PC-3 (cell line): ENCODE results near the gene VPS18. TPM values are rescaled to one million over a fixed set of nuclear protein-coding genes. Genes with fewer than 3 reads are reported as not detected.

Source experiments
- ATAC-seq: fragments of 200-7000 bp; cut with Tn5 transposase; 2 replicates; pipeline ENCODE4 v1.9.1; 2020; ENCODE audit warnings: mild to moderate bottlenecking, moderate library complexity
- BruUV-seq: library from RNA; stranded (reverse); fragments of 400-500 nt; replicated peaks from 2 replicates; lab custom pipeline; 2021; lab: Mats Ljungman, UMichigan
- CTCF ChIA-PET: fragments of 300-600 bp; sonication (Branson Sonifier 250); formaldehyde crosslinking; loops from one replicate; lab custom pipeline; 2022; ENCODE audit warnings: antibody characterized with exemption; lab: Charles Lee
- POLR2A ChIA-PET: fragments of 300-600 bp; sonication (Branson Sonifier 250); formaldehyde crosslinking; loops from one replicate; lab custom pipeline; 2022; ENCODE audit warnings: antibody characterized with exemption; ENCODE audit not compliant: unreplicated experiment; lab: Charles Lee
- DNase-seq: peaks from one replicate; pipeline ENCODE4 v3.0.0-alpha.2; 2015
- H2AFZ ChIP-seq: fragments of 300-600 bp; sonication (generic); 2 replicates; pipeline ENCODE4 v1.6.0; 2016; ENCODE audit warnings: antibody characterized with exemption, low read length
- H3F3A ChIP-seq: fragments of 300-600 bp; sonication (generic); one replicate; pipeline ENCODE4 v1.6.0; 2017; ENCODE audit warnings: antibody characterized with exemption, low read length, control low read depth, mild to moderate bottlenecking; ENCODE audit not compliant: unreplicated experiment
- H3K27ac ChIP-seq: fragments of 300-600 bp; sonication (generic); 2 replicates; pipeline ENCODE4 v1.5.1; 2016; ENCODE audit warnings: mild to moderate bottlenecking, low read length
- H3K27me3 ChIP-seq: fragments of 300-600 bp; sonication (generic); 2 replicates; pipeline ENCODE4 v1.6.1; 2016; ENCODE audit warnings: low read length, mixed read lengths
- H3K36me3 ChIP-seq: fragments of 300-600 bp; sonication (generic); 2 replicates; pipeline ENCODE4 v1.6.1; 2016; ENCODE audit warnings: low read depth, mixed run types, low read length, mixed read lengths
- H3K4me1 ChIP-seq: fragments of 300-600 bp; sonication (generic); 2 replicates; pipeline ENCODE4 v1.5.1; 2016; ENCODE audit warnings: low read length; ENCODE audit not compliant: insufficient read depth
- H3K4me2 ChIP-seq: fragments of 300-600 bp; sonication (generic); 2 replicates; pipeline ENCODE4 v1.6.0; 2016; ENCODE audit warnings: low read length
- H3K4me3 ChIP-seq: fragments of 300-600 bp; sonication (generic); 2 replicates; pipeline ENCODE4 v1.5.1; 2016; ENCODE audit warnings: mild to moderate bottlenecking, low read length, mixed read lengths
- H3K79me2 ChIP-seq: fragments of 300-600 bp; sonication (generic); 2 replicates; pipeline ENCODE4 v1.6.1; 2017; ENCODE audit warnings: low read length, mixed read lengths
- H3K9ac ChIP-seq: fragments of 300-600 bp; sonication (generic); 2 replicates; pipeline ENCODE4 v1.6.0; 2016; ENCODE audit warnings: mild to moderate bottlenecking, low read length
- H3K9me2 ChIP-seq: fragments of 300-600 bp; sonication (generic); replicated peaks from 2 replicates; pipeline ENCODE4 v1.6.1; 2016; ENCODE audit warnings: mixed run types, low read length, mixed read lengths
- H3K9me3 ChIP-seq: fragments of 300-600 bp; sonication (generic); 2 replicates; pipeline ENCODE4 v1.6.1; 2016; ENCODE audit warnings: low read length, mixed read lengths
- H4K20me1 ChIP-seq: fragments of 300-600 bp; sonication (generic); 2 replicates; pipeline ENCODE4 v1.6.1; 2016; ENCODE audit warnings: low read length, mixed read lengths
- EZH2 ChIP-seq: fragments of 300-600 bp; sonication (generic); IDR thresholded peaks from one replicate; pipeline ENCODE4 v1.6.1; 2017; ENCODE audit warnings: antibody characterized with exemption, mild to moderate bottlenecking, low read length; ENCODE audit not compliant: unreplicated experiment
- EZH2phosphoT487 ChIP-seq: fragments of 300-600 bp; sonication (generic); IDR thresholded peaks from 2 replicates; pipeline ENCODE4 v1.6.1; 2018; ENCODE audit warnings: mild to moderate bottlenecking, antibody characterized with exemption, low read length, borderline replicate concordance
- intact Hi-C: fragments of 100-400 bp; cut with micrococcal nuclease; formaldehyde crosslinking; loops from 2 replicates; pipeline ENCODE4 v1.9.0; 2023
- total RNA-seq: library from RNA; depleted of rRNA; stranded (reverse); fragments of >200 nt; gene quantifications from 2 replicates; pipeline ENCODE4 v1.2.3, GENCODE V29; 2014
- TF ChIP-seq, protein P1 (sequence below): fragments of 300-600 bp; sonication (generic); conservative IDR thresholded peaks from 2 replicates; pipeline ENCODE4 v1.5.1; 2017; ENCODE audit warnings: antibody characterized with exemption, low read depth, mild to moderate bottlenecking, low read length

The VPS18 gene
- total RNA-seq, 1 experiment from 2014 or later, result 37.6 TPM

DNA sequence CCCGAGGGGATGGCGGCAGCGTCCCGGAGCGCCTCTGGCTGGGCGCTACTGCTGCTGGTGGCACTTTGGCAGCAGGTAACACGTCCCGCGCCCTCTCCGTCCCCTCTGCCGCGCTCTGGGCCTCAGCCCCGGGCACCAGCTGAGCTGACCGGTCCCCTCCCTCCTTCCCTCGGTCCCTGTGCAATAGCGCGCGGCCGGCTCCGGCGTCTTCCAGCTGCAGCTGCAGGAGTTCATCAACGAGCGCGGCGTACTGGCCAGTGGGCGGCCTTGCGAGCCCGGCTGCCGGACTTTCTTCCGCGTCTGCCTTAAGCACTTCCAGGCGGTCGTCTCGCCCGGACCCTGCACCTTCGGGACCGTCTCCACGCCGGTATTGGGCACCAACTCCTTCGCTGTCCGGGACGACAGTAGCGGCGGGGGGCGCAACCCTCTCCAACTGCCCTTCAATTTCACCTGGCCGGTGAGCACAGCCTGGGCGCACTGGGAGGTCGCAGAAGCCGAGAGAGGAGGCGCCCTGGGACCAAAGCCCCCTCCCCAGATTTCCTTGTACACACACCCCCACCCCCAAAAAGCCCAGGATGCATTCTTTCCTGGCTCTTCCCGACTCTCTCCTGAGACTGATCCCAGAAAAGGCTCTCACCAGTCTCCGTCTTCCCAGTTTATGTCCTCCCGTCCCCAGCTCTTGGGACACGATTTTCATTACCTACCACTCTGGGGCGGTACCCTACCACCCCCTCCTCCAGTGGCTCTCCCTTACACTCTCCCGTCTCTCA is 35.6 kb downstream of the VPS18 start:
- no peaks in the 10 kb centered on the region for H3F3A ChIP-seq

GRCh38 chr15:40930430-40931299 is 36.4 kb downstream of the VPS18 start:
- H3K36me3 ChIP-seq, result no peaks in the 10 kb centered on the region
- H3K79me2 ChIP-seq, result no peaks in the 10 kb centered on the region
- no peaks in the 10 kb centered on the region for H3K9me2 ChIP-seq
- CTCF ChIA-PET, result interaction anchor here (0.5 to 2.0 kb wide), 8 partner anchors 11 to 192 kb away, joined by 6 to 18 read pairs (median 9); no protein-coding TSS in a partner anchor
- TF ChIP-seq, protein P1, sequence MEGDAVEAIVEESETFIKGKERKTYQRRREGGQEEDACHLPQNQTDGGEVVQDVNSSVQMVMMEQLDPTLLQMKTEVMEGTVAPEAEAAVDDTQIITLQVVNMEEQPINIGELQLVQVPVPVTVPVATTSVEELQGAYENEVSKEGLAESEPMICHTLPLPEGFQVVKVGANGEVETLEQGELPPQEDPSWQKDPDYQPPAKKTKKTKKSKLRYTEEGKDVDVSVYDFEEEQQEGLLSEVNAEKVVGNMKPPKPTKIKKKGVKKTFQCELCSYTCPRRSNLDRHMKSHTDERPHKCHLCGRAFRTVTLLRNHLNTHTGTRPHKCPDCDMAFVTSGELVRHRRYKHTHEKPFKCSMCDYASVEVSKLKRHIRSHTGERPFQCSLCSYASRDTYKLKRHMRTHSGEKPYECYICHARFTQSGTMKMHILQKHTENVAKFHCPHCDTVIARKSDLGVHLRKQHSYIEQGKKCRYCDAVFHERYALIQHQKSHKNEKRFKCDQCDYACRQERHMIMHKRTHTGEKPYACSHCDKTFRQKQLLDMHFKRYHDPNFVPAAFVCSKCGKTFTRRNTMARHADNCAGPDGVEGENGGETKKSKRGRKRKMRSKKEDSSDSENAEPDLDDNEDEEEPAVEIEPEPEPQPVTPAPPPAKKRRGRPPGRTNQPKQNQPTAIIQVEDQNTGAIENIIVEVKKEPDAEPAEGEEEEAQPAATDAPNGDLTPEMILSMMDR, result peak; percentile 95
- TF ChIP-seq EZH2 (no peak), EZH2phosphoT487 (no peak)
- H3K27ac ChIP-seq, result no peak overlapping the region
- H3K27me3 ChIP-seq, result peaks cover 25% of the 10 kb centered on the region
- H3K4me2 ChIP-seq, result peak overlapping the region; percentile 97
- H4K20me1 ChIP-seq, result no peaks in the 10 kb centered on the region
- no peaks in the 10 kb centered on the region for H3F3A ChIP-seq
- H3K9me3 ChIP-seq, result no peaks in the 10 kb centered on the region
- ATAC-seq (peak; percentile 5), DNase-seq (peak; percentile 73)
- peak overlapping the region; percentile 85 for H2AFZ ChIP-seq
- POLR2A ChIA-PET, result interaction anchor here (0.6 to 0.7 kb wide), 2 partner anchors 9 to 236 kb away, joined by 3 to 7 read pairs; no protein-coding TSS in a partner anchor
- no peak overlapping the region for H3K9ac ChIP-seq
- peak overlapping the region; percentile 76 for H3K4me3 ChIP-seq
- no TSS peak for BruUV-seq
- intact Hi-C loops, result loop anchor here (10.0 kb wide), 1 partner anchor 254 kb away; no protein-coding TSS in a partner anchor
- H3K4me1 ChIP-seq, result peaks cover 49% of the 10 kb centered on the region

More for the DNA sequence above, 35.6 kb downstream of the VPS18 start:
- peak overlapping the region; percentile 97 for H3K4me2 ChIP-seq
- no peaks in the 10 kb centered on the region for H3K79me2 ChIP-seq
- peak overlapping the region; percentile 85 for H2AFZ ChIP-seq
- ChIA-PET CTCF (interaction anchor here (0.5 to 2.0 kb wide), 9 partner anchors 12 to 99 kb away, joined by 6 to 18 read pairs (median 9); no protein-coding TSS in a partner anchor), POLR2A (interaction anchor here (0.6 kb wide), 1 partner anchor 23 kb away, joined by 9 read pairs; no protein-coding TSS in a partner anchor)
- H4K20me1 ChIP-seq, result no peaks in the 10 kb centered on the region
- no peaks in the 10 kb centered on the region for H3K36me3 ChIP-seq
- no peak overlapping the region for H3K27ac ChIP-seq
- 0 out of 2 replicates have a peak overlapping the region, but pooled peaks have one; percentile 9 for H3K9ac ChIP-seq
- peaks cover 25% of the 10 kb centered on the region for H3K27me3 ChIP-seq
- peaks cover 49% of the 10 kb centered on the region for H3K4me1 ChIP-seq
- TF ChIP-seq EZH2phosphoT487 (no peak), EZH2 (no peak)
- ATAC-seq, result peak; percentile 38
- no peaks in the 10 kb centered on the region for H3K9me3 ChIP-seq
- peak; percentile 51 for DNase-seq
- peak overlapping the region; percentile 76 for H3K4me3 ChIP-seq
- H3K9me2 ChIP-seq, result no peaks in the 10 kb centered on the region
- BruUV-seq, result TSS peak; percentile 45
- intact Hi-C loops, result loop anchor here (1.0 to 10.0 kb wide), 2 partner anchors 24 to 255 kb away; no protein-coding TSS in a partner anchor
